GM18498 (cell line): ENCODE results near the gene SLC43A2.
"Not testable (repeated sequence)": the region's sequence is repeated elsewhere in the genome, so short reads cannot be mapped to it uniquely, and the experiment has no call there.

Source experiments
- ATAC-seq: cut with Tn5 transposase; IDR thresholded peaks from one replicate; pipeline ENCODE4 v1.9.1; 2021; ENCODE audit warnings: mild to moderate bottlenecking, moderate library complexity; ENCODE audit not compliant: unreplicated experiment

The SLC43A2 gene

GRCh38 chr17:1627982-1628855 lies at the start of gene SLC43A2:
TSS of gene SLC43A2 (minus strand) at chr17:1628834. CDS start at chr17:1627874, 960 bp downstream.
- ATAC-seq: peak; percentile 70

- ATAC-seq: no peak
Measured at GRCh38 chr17:1676401-1676800, 47.8 kb upstream of the SLC43A2 start.

GRCh38 chr17:1673041-1673785 lies 44.6 kb upstream of the SLC43A2 start:
- ATAC-seq: no peak

GRCh38 chr17:1663934-1664333 lies 35.3 kb upstream of the SLC43A2 start:
- ATAC-seq: not testable (repeated sequence)

- no peak for ATAC-seq
Measured at GRCh38 chr17:1661045-1661444, 32.4 kb upstream of the SLC43A2 start.

GRCh38 chr17:1658100-1658499 lies 29.5 kb upstream of the SLC43A2 start:
- no peak for ATAC-seq

GRCh38 chr17:1653735-1654134 lies 25.1 kb upstream of the SLC43A2 start:
- ATAC-seq: no peak

GRCh38 chr17:1652794-1653193 lies 24.2 kb upstream of the SLC43A2 start:
- not testable (repeated sequence) for ATAC-seq

GRCh38 chr17:1651559-1651844 lies 22.9 kb upstream of the SLC43A2 start:
- ATAC-seq: no peak

GRCh38 chr17:1650731-1651558 lies 22.3 kb upstream of the SLC43A2 start:
- ATAC-seq: no peak

- ATAC-seq: no peak
Measured at GRCh38 chr17:1649844-1650501, 21.3 kb upstream of the SLC43A2 start, which contains the start of gene RILP. TSS of gene RILP (minus strand) at chr17:1649866. CDS start at chr17:1649804, 62 bp downstream.

GRCh38 chr17:1648963-1649843 lies 20.6 kb upstream of the SLC43A2 start:
- peak; percentile 53 for ATAC-seq

- ATAC-seq: peak; percentile 68
Measured at GRCh38 chr17:1648173-1648962, 19.7 kb upstream of the SLC43A2 start.

GRCh38 chr17:1647802-1648171 lies 19.2 kb upstream of the SLC43A2 start:
- ATAC-seq: no peak

- ATAC-seq: no peak
Measured at GRCh38 chr17:1646199-1646875, 17.7 kb upstream of the SLC43A2 start.

- ATAC-seq: no peak
Measured at GRCh38 chr17:1645207-1646171, 16.9 kb upstream of the SLC43A2 start, which contains the start of gene SCARF1. TSS of gene SCARF1 (minus strand) at chr17:1645732. CDS start at chr17:1645697, 35 bp downstream.
